ENCODE data around the gene PSMF1.

DNA sequence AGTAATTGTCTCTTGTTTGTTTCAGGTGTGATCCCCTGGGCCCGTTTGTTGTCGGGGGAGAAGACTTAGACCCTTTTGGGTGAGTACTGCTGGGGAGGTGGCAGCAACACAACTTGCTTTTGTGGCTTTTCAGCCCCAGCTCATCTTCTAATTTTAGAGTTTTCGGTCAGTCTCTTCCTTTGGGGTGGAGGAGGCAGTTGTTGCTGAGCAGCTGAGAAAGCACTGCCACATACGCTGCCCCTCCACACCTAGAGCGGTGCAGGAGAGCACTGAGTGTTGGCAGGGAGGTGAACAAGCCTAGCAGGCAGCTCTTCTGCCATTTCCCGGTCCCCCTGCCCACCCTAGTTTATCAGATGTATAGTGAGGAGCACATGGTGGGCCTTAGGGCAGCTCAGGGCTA, 44.7 kb downstream of the PSMF1 start:
- TF ChIP-seq, protein P1, sequence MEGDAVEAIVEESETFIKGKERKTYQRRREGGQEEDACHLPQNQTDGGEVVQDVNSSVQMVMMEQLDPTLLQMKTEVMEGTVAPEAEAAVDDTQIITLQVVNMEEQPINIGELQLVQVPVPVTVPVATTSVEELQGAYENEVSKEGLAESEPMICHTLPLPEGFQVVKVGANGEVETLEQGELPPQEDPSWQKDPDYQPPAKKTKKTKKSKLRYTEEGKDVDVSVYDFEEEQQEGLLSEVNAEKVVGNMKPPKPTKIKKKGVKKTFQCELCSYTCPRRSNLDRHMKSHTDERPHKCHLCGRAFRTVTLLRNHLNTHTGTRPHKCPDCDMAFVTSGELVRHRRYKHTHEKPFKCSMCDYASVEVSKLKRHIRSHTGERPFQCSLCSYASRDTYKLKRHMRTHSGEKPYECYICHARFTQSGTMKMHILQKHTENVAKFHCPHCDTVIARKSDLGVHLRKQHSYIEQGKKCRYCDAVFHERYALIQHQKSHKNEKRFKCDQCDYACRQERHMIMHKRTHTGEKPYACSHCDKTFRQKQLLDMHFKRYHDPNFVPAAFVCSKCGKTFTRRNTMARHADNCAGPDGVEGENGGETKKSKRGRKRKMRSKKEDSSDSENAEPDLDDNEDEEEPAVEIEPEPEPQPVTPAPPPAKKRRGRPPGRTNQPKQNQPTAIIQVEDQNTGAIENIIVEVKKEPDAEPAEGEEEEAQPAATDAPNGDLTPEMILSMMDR (IDR thresholded peaks at IDR 0.05): no peak
- no peak for TF ChIP-seq POLR2A (IDR thresholded peaks at IDR 0.05)
